Uterus (tissue), 4 donors: ENCODE results near the gene KCNQ2. TPM values are rescaled to one million over a fixed set of nuclear protein-coding genes. Genes with fewer than 3 reads are reported as not detected.

Source experiments
- DNase-seq, 2 donors: peaks; one replicate each; pipeline ENCODE4 v3.0.0-alpha.2; 2019 to 2020
- H3K27ac ChIP-seq, 2 donors: fragments of 200-600 bp; sonication (generic); 1 replicate in 1 of 2; 2 replicates in 1 of 2; pipeline ENCODE4 v1.5.1; 2016 to 2018
- H3K27me3 ChIP-seq, 2 donors: fragments of 200-600 bp; sonication (generic); one replicate each; pipeline ENCODE4 v1.5.1; 2018 to 2019; ENCODE audit warnings: control low read depth in 1 of 2
- H3K36me3 ChIP-seq, 2 donors: fragments of 200-600 bp; sonication (generic); one replicate each; pipeline ENCODE4 v1.5.1; 2019; ENCODE audit warnings: control low read depth in 1 of 2
- H3K4me1 ChIP-seq, 2 donors: fragments of 200-600 bp; sonication (generic); one replicate each; pipeline ENCODE4 v1.5.1; 2018 to 2019; ENCODE audit warnings: control low read depth in 1 of 2
- H3K4me3 ChIP-seq, 2 donors: fragments of 200-600 bp; sonication (generic); 1 replicate in 1 of 2; 2 replicates in 1 of 2; pipeline ENCODE4 v1.5.1; 2018 to 2019; ENCODE audit warnings: mild to moderate bottlenecking in 1 of 2
- H3K9me3 ChIP-seq, 2 donors: fragments of 200-600 bp; sonication (generic); one replicate each; pipeline ENCODE4 v1.5.1; 2019; ENCODE audit warnings: control low read depth in 1 of 2
- POLR2A ChIP-seq, 2 donors: fragments of 450-650 bp; IDR thresholded peaks; one replicate each; pipeline ENCODE4 v1.6.1; 2016; ENCODE audit warnings: antibody characterized with exemption in 2 of 2, mild to moderate bottlenecking in 1 of 2, moderate library complexity in 1 of 2
- intact Hi-C: fragments of 100-400 bp; cut with DNase I; formaldehyde crosslinking; loops from one replicate; pipeline ENCODE4 v1.15.1; 2023; ENCODE audit warnings: low total_unique reads
- total RNA-seq, 4 donors: library from RNA; depleted of rRNA in 3 of 4; stranded (reverse); fragments of >200 nt in 3 of 4; gene quantifications; one replicate each; pipeline versions ENCODE4 v1.1.0 to v1.2.4, GENCODE V29; 2014 to 2023
- TF ChIP-seq, protein P1 (sequence below), 4 experiments: fragments of 200-600 bp in 2 of 4; fragments of 450-650 bp in 2 of 4; sonication (generic) in 2 of 4; IDR thresholded peaks; one replicate each; pipeline ENCODE4 v1.5.1; 2016 to 2019; ENCODE audit warnings: antibody characterized with exemption in 4 of 4, mild to moderate bottlenecking in 2 of 4, moderate library complexity in 1 of 4
- donor health status: DM: yes; HTN: yes; CAD: no.

KCNQ2 gene
- total RNA-seq, 4 donors from 2014 or later = 1.2 to 4.9 TPM; not detected in 2

DNA sequence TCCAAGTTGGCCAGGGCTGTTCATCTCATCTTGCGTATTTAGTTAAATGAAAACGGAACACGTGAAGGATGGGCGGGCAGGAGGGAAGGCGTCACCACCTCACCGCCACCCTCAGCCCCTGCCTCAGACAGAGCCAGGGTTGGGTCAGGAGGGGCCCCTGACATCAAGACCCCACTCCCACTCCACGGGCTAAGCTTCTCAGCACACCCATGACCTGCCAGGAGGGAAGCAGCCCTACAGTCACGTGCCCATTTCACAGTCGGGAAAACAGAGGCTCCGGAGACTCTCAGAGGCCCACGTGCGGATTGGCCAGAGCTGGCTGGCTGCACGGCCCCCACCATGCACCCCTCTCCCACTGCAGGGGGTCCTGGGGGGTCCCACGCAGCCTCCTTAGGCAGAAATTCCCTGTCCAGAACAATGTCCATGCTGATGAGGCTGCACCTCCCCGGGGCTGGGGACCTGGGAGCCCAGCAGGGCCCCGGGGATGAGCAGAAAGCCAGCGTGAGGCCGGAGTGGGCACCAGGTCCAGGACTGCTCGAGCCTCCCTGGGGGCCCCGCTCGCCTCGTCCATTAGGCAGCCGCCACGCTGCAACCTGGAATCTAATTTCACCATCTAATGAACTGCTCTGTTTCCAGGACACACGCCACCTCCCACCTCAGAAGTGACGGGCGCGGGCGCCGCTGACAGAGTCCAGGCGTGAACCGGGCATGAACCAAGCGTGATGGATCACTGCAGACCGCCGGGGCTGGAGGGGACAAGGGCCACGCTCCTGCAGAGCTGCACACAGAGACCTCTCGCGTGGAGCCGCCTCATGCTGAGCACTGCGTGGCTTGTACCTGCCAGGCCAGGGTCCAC, 15.8 kb downstream of the KCNQ2 start:
- no peak overlapping the region for H3K27ac ChIP-seq
- no peaks in the 10 kb centered on the region for H3K4me1 ChIP-seq
- H3K9me3 ChIP-seq = no peaks in the 10 kb centered on the region
- peaks cover 0 to 30% of the 10 kb centered on the region in 2 donors for H3K27me3 ChIP-seq
- DNase-seq = no peak
- intact Hi-C loops = no loop called here
- no peak for TF ChIP-seq POLR2A (IDR thresholded peaks at IDR 0.05)
- TF ChIP-seq, protein P1, sequence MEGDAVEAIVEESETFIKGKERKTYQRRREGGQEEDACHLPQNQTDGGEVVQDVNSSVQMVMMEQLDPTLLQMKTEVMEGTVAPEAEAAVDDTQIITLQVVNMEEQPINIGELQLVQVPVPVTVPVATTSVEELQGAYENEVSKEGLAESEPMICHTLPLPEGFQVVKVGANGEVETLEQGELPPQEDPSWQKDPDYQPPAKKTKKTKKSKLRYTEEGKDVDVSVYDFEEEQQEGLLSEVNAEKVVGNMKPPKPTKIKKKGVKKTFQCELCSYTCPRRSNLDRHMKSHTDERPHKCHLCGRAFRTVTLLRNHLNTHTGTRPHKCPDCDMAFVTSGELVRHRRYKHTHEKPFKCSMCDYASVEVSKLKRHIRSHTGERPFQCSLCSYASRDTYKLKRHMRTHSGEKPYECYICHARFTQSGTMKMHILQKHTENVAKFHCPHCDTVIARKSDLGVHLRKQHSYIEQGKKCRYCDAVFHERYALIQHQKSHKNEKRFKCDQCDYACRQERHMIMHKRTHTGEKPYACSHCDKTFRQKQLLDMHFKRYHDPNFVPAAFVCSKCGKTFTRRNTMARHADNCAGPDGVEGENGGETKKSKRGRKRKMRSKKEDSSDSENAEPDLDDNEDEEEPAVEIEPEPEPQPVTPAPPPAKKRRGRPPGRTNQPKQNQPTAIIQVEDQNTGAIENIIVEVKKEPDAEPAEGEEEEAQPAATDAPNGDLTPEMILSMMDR (IDR thresholded peaks at IDR 0.05) = no peak
- no peaks in the 10 kb centered on the region for H3K36me3 ChIP-seq
- no peak overlapping the region for H3K4me3 ChIP-seq

DNA sequence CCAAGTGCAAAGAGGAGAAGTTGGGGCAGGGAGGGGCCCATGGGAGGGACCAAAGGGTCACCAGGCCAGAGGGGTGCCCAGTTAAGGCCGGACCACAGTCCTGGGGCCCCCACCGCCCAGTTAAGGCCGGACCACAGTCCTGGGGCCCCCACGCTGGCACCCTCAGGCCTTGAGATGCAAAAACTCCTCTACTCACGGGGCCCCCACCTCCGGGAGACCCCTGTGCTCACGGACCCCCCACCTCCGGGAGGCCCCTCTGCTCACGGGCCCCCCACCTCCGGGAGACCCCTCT, 16.9 kb downstream of the KCNQ2 start:
- Histone ChIP-seq H3K27ac (no peak overlapping the region), H3K9me3 (no peaks in the 10 kb centered on the region), H3K4me3 (no peak overlapping the region), H3K27me3 (peaks cover 0 to 30% of the 10 kb centered on the region in 2 donors), H3K4me1 (no peaks in the 10 kb centered on the region), H3K36me3 (no peaks in the 10 kb centered on the region)
- intact Hi-C loops = no loop called here
- TF ChIP-seq, protein P1 (IDR thresholded peaks at IDR 0.05) = no peak
- no peak for TF ChIP-seq POLR2A (IDR thresholded peaks at IDR 0.05)
- no peak for DNase-seq

DNA sequence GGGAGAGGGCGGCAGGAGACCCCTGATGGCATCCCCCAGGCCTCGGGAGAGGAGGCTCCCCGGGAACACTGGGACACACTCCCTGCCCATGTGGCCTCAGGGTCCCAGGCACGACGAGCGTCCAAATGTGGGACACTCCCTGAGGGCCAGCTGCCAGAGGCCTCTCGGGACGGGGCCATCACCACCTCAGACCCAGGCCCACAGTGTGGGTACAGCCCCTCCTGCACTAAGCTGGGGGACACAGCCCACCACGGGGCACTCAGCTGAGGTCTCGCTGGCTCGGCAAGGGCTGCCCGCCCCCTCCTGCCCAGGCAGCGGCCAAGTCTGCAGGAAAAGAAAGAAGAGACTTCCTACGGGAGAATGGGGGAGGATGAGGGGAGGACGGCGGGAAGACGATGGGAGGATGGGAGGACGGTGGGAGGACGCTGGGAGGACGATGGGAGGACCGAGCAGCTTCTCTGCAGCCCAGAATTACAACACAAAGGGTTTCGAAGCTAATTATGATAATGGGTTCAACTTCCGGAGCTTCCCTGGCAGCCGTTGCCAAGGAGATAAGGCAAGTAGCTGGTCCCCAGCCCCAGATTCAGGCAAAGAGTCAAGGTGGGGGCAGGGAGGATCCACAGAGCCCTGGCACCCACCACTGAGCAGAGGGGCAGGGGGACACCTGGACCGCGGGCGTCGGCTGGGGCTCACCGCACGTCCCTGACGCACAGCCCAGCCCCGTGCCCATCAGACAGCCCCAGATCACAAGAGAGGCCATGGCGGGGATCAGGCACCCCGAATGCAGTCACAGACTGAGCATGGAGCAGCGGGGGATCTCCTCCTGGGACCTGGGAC, 17.5 kb downstream of the KCNQ2 start:
- intact Hi-C loops = no loop called here
- H3K36me3 ChIP-seq = no peaks in the 10 kb centered on the region
- H3K9me3 ChIP-seq = no peaks in the 10 kb centered on the region
- peaks cover 0 to 30% of the 10 kb centered on the region in 2 donors for H3K27me3 ChIP-seq
- H3K4me3 ChIP-seq = no peak overlapping the region
- no peak overlapping the region for H3K27ac ChIP-seq
- DNase-seq = no peak
- TF ChIP-seq, protein P1 (IDR thresholded peaks at IDR 0.05) = no peak
- no peak for TF ChIP-seq POLR2A (IDR thresholded peaks at IDR 0.05)
- no peaks in the 10 kb centered on the region for H3K4me1 ChIP-seq

DNA sequence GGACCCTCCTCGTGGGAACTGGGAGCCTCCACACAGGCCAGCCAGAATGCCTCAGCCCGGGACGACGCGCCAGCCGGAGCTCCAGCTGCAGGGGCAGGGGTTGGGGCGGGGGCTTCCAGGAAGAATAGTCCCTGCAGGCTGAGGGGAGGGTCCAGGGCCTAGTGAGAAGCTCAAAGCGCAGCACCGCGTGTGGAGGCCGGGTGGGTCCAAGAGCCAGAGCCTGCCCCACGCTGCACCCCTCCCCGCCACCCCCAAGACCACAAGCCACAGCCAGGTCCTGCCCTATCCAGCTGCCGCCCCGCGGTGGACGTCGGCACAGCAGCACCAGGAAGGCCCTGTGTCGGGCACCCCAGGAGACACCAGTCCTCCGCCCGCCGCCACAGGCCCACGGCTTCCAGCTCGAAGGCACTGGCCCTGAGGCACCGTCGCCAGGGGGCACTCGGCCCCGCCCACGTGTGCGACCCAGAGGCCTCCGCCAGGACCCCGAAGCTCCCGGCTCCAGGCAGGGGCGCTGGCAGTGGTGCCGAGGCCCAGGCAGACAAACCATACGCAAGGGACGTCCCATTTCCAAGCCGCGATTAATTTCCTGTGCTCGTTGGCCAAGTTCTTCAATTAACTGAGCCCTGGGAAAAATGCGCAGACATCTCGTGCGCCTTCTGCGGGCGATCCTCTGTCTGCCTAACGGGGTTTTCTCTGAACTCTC, 19.5 kb downstream of the KCNQ2 start:
- H3K4me1 ChIP-seq = no peaks in the 10 kb centered on the region
- no peak overlapping the region for H3K27ac ChIP-seq
- H3K9me3 ChIP-seq = no peaks in the 10 kb centered on the region
- no peak overlapping the region for H3K4me3 ChIP-seq
- intact Hi-C loops = no loop called here
- DNase-seq = no peak
- peaks cover 0 to 37% of the 10 kb centered on the region in 2 donors for H3K27me3 ChIP-seq
- H3K36me3 ChIP-seq = no peaks in the 10 kb centered on the region
- no peak for TF ChIP-seq POLR2A (IDR thresholded peaks at IDR 0.05)
- TF ChIP-seq, protein P1 (IDR thresholded peaks at IDR 0.05) = no peak
